GM12878 (cell line): Measurements from ENCODE around the gene MEIS1.

Experiments
- CEBPB ChIP-seq, 2 experiments: fragments of 150-350 bp in 1 of 2; IDR thresholded peaks; 2 replicates each; pipeline ENCODE4 v1.6.1; 2012 to 2014; ENCODE audit warnings: low read depth in 2 of 2, low read length in 2 of 2, borderline replicate concordance in 1 of 2, inconsistent platforms in 1 of 2
- CHD1 ChIP-seq: IDR thresholded peaks from 2 replicates; pipeline ENCODE4 v1.6.1; 2012; ENCODE audit warnings: low read depth, low read length, improper control_type of control experiment
- EZH2 ChIP-seq: IDR thresholded peaks from 2 replicates; pipeline ENCODE4 v1.6.1; 2012; ENCODE audit warnings: low read depth, mild to moderate bottlenecking, control low read depth, inconsistent platforms, low read length, borderline replicate concordance; ENCODE audit not compliant: control insufficient read depth
- NFXL1 ChIP-seq: fragments of 450-650 bp; IDR thresholded peaks from 2 replicates; pipeline ENCODE4 v1.6.1; 2017; ENCODE audit warnings: antibody characterized with exemption, mild to moderate bottlenecking, borderline replicate concordance
- RAD21 ChIP-seq: IDR thresholded peaks from 2 replicates; pipeline ENCODE4 v1.6.1; 2011; ENCODE audit warnings: mild to moderate bottlenecking, low read depth, low read length, moderate library complexity; ENCODE audit not compliant: insufficient read depth
- RELA ChIP-seq: fragments of 450-650 bp; IDR thresholded peaks from 2 replicates; pipeline ENCODE4 v1.8.0; 2014; ENCODE audit warnings: borderline replicate concordance; ENCODE audit not compliant: partially characterized antibody
- RFX5 ChIP-seq: IDR thresholded peaks from 2 replicates; pipeline ENCODE4 v1.6.1; 2011; ENCODE audit warnings: low read depth, low read length, improper control_type of control experiment
- SRF ChIP-seq, 2 experiments: IDR thresholded peaks; 2 replicates each; pipeline ENCODE4 v1.6.1; 2011; ENCODE audit warnings: low read depth in 2 of 2, low read length in 2 of 2, mild to moderate bottlenecking in 1 of 2, moderate library complexity in 1 of 2
- TAF1 ChIP-seq: IDR thresholded peaks from 2 replicates; pipeline ENCODE4 v1.6.1; 2011; ENCODE audit warnings: mild to moderate bottlenecking, low read depth, low read length, borderline replicate concordance
- TF ChIP-seq, protein P1 (sequence below): IDR thresholded peaks from 2 replicates; pipeline ENCODE4 v1.6.1; 2012; ENCODE audit warnings: low read depth, low read length, improper control_type of control experiment
- TF ChIP-seq, protein P2 (sequence below), 3 experiments: IDR thresholded peaks in 2 of 3; conservative IDR thresholded peaks in 1 of 3; 2 replicates each; pipeline ENCODE4 v1.5.1; 2011; ENCODE audit warnings: low read depth in 3 of 3, low read length in 3 of 3, mild to moderate bottlenecking in 3 of 3, control low read depth in 2 of 3, moderate library complexity in 2 of 3, inconsistent platforms in 1 of 3, mixed read lengths in 1 of 3; ENCODE audit not compliant: control insufficient read depth in 2 of 3, insufficient read depth in 1 of 3; ENCODE audit errors: extremely low read depth in 1 of 3

DNA sequence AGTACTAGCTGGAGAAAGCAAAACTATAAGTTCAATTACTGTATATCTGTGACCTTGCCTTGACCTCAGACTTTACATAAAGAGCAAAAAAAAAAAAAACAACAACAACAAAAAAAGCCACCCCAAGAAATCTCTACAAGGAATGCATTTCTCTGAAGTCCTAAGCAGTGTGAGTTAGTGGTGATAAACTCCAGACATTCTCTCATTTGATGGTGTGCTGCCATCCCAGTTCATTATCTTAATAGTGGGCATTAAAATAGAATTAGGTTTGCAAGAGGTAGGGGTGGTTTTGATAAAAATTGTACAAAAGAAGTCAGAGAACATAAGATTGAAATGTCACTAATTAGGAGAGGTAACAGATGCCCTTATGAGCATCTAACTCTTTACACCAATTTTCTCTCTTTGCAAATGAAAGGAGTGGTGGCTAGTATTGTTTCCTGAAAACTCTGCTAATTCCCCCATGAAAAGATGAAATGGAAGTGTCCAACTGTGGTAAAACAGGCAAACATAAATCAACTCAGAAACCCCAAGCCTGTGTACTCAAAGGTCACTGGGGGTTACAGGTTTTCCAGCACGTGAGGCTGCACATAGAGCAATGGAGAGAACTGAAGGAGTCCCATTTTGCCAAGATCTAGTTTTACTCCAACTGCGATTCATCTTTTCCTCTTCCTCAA, 131.9 kb downstream of the MEIS1 start:
- TF ChIP-seq TAF1 (no peak), SRF (IDR thresholded peaks at IDR 0.05; ENCODE audit: low read depth in 2 of 2, low read length in 2 of 2) (no peak), NFXL1 (no peak), CEBPB (IDR thresholded peaks at IDR 0.05; ENCODE audit: borderline replicate concordance in 1 of 2, low read depth in 2 of 2, low read length in 2 of 2) (no peak), RFX5 (no peak), RELA (no peak), CHD1 (no peak), EZH2 (no peak), RAD21 (no peak)
- TF ChIP-seq, protein P1, sequence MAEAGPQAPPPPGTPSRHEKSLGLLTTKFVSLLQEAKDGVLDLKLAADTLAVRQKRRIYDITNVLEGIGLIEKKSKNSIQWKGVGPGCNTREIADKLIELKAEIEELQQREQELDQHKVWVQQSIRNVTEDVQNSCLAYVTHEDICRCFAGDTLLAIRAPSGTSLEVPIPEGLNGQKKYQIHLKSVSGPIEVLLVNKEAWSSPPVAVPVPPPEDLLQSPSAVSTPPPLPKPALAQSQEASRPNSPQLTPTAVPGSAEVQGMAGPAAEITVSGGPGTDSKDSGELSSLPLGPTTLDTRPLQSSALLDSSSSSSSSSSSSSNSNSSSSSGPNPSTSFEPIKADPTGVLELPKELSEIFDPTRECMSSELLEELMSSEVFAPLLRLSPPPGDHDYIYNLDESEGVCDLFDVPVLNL: no peak
- TF ChIP-seq, protein P2, sequence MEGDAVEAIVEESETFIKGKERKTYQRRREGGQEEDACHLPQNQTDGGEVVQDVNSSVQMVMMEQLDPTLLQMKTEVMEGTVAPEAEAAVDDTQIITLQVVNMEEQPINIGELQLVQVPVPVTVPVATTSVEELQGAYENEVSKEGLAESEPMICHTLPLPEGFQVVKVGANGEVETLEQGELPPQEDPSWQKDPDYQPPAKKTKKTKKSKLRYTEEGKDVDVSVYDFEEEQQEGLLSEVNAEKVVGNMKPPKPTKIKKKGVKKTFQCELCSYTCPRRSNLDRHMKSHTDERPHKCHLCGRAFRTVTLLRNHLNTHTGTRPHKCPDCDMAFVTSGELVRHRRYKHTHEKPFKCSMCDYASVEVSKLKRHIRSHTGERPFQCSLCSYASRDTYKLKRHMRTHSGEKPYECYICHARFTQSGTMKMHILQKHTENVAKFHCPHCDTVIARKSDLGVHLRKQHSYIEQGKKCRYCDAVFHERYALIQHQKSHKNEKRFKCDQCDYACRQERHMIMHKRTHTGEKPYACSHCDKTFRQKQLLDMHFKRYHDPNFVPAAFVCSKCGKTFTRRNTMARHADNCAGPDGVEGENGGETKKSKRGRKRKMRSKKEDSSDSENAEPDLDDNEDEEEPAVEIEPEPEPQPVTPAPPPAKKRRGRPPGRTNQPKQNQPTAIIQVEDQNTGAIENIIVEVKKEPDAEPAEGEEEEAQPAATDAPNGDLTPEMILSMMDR (IDR thresholded peaks at IDR 0.05 in 2 of 3, conservative IDR thresholded peaks at IDR 0.05 in 1 of 3; ENCODE audit: control insufficient read depth in 2 of 3, extremely low read depth in 1 of 3, insufficient read depth in 1 of 3, low read depth in 3 of 3, low read length in 3 of 3): no peak
